Small intestine (tissue), 16 donors: ENCODE measurements around the gene RARA. TPM values are rescaled to one million over a fixed set of nuclear protein-coding genes. Genes with fewer than 3 reads are reported as not detected.

Source experiments
- DNase-seq, 2 donors: peaks; one replicate each; pipeline versions ENCODE4 v3.0.0 to v3.0.0-alpha.2; 2013
- FAIRE-seq: peaks from 2 replicates; lab custom pipeline; 2012; peaks lifted over from hg19 to GRCh38; lab: Jason Lieb, UNC
- H3K27ac ChIP-seq, 3 donors: one replicate each; pipeline ENCODE4 v1.5.1; 2013; ENCODE audit warnings: low read length in 2 of 3, mild to moderate bottlenecking in 2 of 3, control low read depth in 1 of 3, inconsistent platforms in 1 of 3, low read depth in 1 of 3, moderate library complexity in 1 of 3
- H3K27me3 ChIP-seq, 3 donors: one replicate each; pipeline ENCODE4 v1.6.1; 2013; ENCODE audit warnings: low read length in 3 of 3, inconsistent platforms in 1 of 3; ENCODE audit not compliant: control insufficient read depth in 3 of 3, insufficient read depth in 3 of 3
- H3K36me3 ChIP-seq, 3 donors: one replicate each; pipeline ENCODE4 v1.6.1; 2013; ENCODE audit warnings: low read length in 3 of 3, inconsistent platforms in 1 of 3, low read depth in 1 of 3, mild to moderate bottlenecking in 1 of 3, moderate library complexity in 1 of 3; ENCODE audit not compliant: control insufficient read depth in 3 of 3, insufficient read depth in 2 of 3
- H3K4me1 ChIP-seq, 3 donors: one replicate each; pipeline ENCODE4 v1.6.1; 2013; ENCODE audit warnings: low read length in 2 of 3, inconsistent platforms in 1 of 3, low read depth in 1 of 3, mild to moderate bottlenecking in 1 of 3, moderate library complexity in 1 of 3; ENCODE audit not compliant: control insufficient read depth in 3 of 3, insufficient read depth in 2 of 3
- H3K4me3 ChIP-seq, 3 donors: one replicate each; pipeline ENCODE4 v1.5.1; 2013; ENCODE audit warnings: low read length in 3 of 3, control low read depth in 1 of 3, inconsistent platforms in 1 of 3, low read depth in 1 of 3, mild to moderate bottlenecking in 1 of 3, moderate library complexity in 1 of 3
- H3K9me3 ChIP-seq, 2 donors: one replicate each; pipeline ENCODE4 v1.6.1; 2013; ENCODE audit warnings: low read depth in 1 of 2, low read length in 1 of 2; ENCODE audit not compliant: control insufficient read depth in 2 of 2, insufficient read depth in 1 of 2
- WGBS, 3 donors: extraction: QIAGEN DNeasy Blood & Tissue Kit; methylation state at CpG; one replicate each; pipeline ENCODE4 v1.1.7; 2013; 5-methylcytosine and 5-hydroxymethylcytosine counted together
- long read RNA-seq, 10 donors: transcript quantifications; one replicate each; lab custom pipeline, GENCODE V29; 2026
- polyA plus RNA-seq, 4 donors: library from polyadenylated mRNA; stranded (reverse) in 3 of 4; unstranded in 1 of 4; fragments of 200-250 nt in 3 of 4; fragments of 120-200 nt in 1 of 4; gene quantifications; one replicate each; pipeline versions ENCODE4 v1.2.1 to v1.2.3, GENCODE V29; 2013
- donor health status: healthy with polysubstance abuse.
- donor health status: control.
- donor health status: control.
- donor health status: Bipolar disorder and iron deficiency.
- donor health status: healthy.

Gene RARA
- polyA plus RNA-seq, result 10 to 100 TPM; 28.8 to 47.7 (median 39.9) TPM
- long read RNA-seq, donor 1, result 0 reads
- long read RNA-seq, donor 2, partial matches to known transcripts, result 0 of 2 reads
- long read RNA-seq, donor 2, other reads (novel, unspliced or antisense), result 0 of 2 reads
- long read RNA-seq, donor 3, partial matches to known transcripts, result 21 of 26 reads
- long read RNA-seq, donor 3, other reads (novel, unspliced or antisense), result 0 of 26 reads
- long read RNA-seq, donor 4, result 0 reads
- long read RNA-seq, donor 5, partial matches to known transcripts, result 0 of 1 reads
- long read RNA-seq, donor 5, other reads (novel, unspliced or antisense), result 0 of 1 reads
- long read RNA-seq, donor 6, transcript RARA-202 (8 exons, 2,285 nt), result major isoform, 9 of 10 reads
- long read RNA-seq, donor 6, partial matches to known transcripts, result 0 of 10 reads
- long read RNA-seq, donor 6, other reads (novel, unspliced or antisense), result 0 of 10 reads
- long read RNA-seq, donor 7, transcript RARA-204 (9 exons, 2,024 nt), result major isoform, 7 of 42 reads
- long read RNA-seq, donor 7, partial matches to known transcripts, result 31 of 42 reads
- long read RNA-seq, donor 7, other reads (novel, unspliced or antisense), result 0 of 42 reads
- long read RNA-seq, donor 8, result 0 reads
- long read RNA-seq, donor 9, partial matches to known transcripts, result 0 of 3 reads
- long read RNA-seq, donor 9, other reads (novel, unspliced or antisense), result 0 of 3 reads
- long read RNA-seq, donor 10, partial matches to known transcripts, result 0 of 1 reads
- long read RNA-seq, donor 10, other reads (novel, unspliced or antisense), result 0 of 1 reads

- Histone ChIP-seq H3K27me3 (no peaks in the 10 kb centered on the region), H3K36me3 (no peaks in the 10 kb centered on the region), H3K27ac (peak within 1 kb of the TSS; percentile 28 to 77 (median 69)), H3K4me3 (peak within 1 kb of the TSS in 2 of 3 donors; percentile 56 to 71), H3K4me1 (peaks cover 15 to 55% (median 28%) of the 10 kb centered on the region in 3 donors), H3K9me3 (no peaks in the 10 kb centered on the region)
- DNase-seq, result peak; percentile 67 to 85
- WGBS, 3 donors, result 7 to 13% (median 11%) methylated on average over 20 of the region's 20 CpGs
- no peak for FAIRE-seq
Observed at GRCh38 chr17:40309031-40309948, at the start of gene RARA. Gene RARA (plus strand): TSS chr17:40309180. CDS start chr17:40331219, 22,039 bp downstream.

- Histone ChIP-seq H3K27ac (no peak overlapping the region), H3K4me1 (no peaks in the 10 kb centered on the region), H3K4me3 (no peak overlapping the region), H3K27me3 (no peaks in the 10 kb centered on the region), H3K36me3 (peaks cover 8 to 70% (median 16%) of the 10 kb centered on the region in 3 donors), H3K9me3 (no peaks in the 10 kb centered on the region)
- FAIRE-seq (no peak), DNase-seq (no peak)
- WGBS, 3 donors, result 55 to 82% (median 63%) methylated on average over 2 of the region's 2 CpGs
Observed at GRCh38 chr17:40259505-40259904, 49.5 kb upstream of the RARA start.

GRCh38 chr17:40260528-40260927 is 48.5 kb upstream of the RARA start:
- Histone ChIP-seq H3K27me3 (no peaks in the 10 kb centered on the region), H3K4me3 (no peak overlapping the region), H3K4me1 (no peaks in the 10 kb centered on the region), H3K9me3 (no peaks in the 10 kb centered on the region), H3K36me3 (peaks cover 12 to 71% (median 23%) of the 10 kb centered on the region in 3 donors), H3K27ac (no peak overlapping the region)
- FAIRE-seq (no peak), DNase-seq (no peak)
- WGBS, 3 donors, result 88 to 96% (median 96%) methylated on average over 7 of the region's 7 CpGs

GRCh38 chr17:40264458-40265185 is 44.4 kb upstream of the RARA start:
- Histone ChIP-seq H3K27me3 (no peaks in the 10 kb centered on the region), H3K9me3 (no peaks in the 10 kb centered on the region), H3K27ac (no peak overlapping the region), H3K4me1 (peaks cover 0 to 4% (median 0%) of the 10 kb centered on the region in 3 donors), H3K4me3 (no peak overlapping the region), H3K36me3 (peaks cover 11 to 69% (median 29%) of the 10 kb centered on the region in 3 donors)
- WGBS, 3 donors, result 90 to 96% (median 95%) methylated on average over 21 of the region's 21 CpGs
- FAIRE-seq, result no peak
- no peak for DNase-seq

GRCh38 chr17:40265337-40265736 is 43.6 kb upstream of the RARA start:
- no peak for FAIRE-seq
- Histone ChIP-seq H3K9me3 (no peaks in the 10 kb centered on the region), H3K4me1 (peaks cover 0 to 4% (median 0%) of the 10 kb centered on the region in 3 donors), H3K36me3 (peaks cover 11 to 71% (median 26%) of the 10 kb centered on the region in 3 donors), H3K4me3 (no peak overlapping the region), H3K27me3 (no peaks in the 10 kb centered on the region), H3K27ac (peak overlapping the region in 1 of 3 donors; percentile 45)
- no peak for DNase-seq
- 93 to 96% (median 95%) methylated on average over 5 of the region's 5 CpGs for WGBS, 3 donors

GRCh38 chr17:40266882-40267281 is 42.1 kb upstream of the RARA start:
- WGBS, 3 donors, result 93 to 99% (median 94%) methylated on average over 6 of the region's 6 CpGs
- Histone ChIP-seq H3K9me3 (no peaks in the 10 kb centered on the region), H3K4me1 (peaks cover 0 to 4% (median 0%) of the 10 kb centered on the region in 3 donors), H3K36me3 (peaks cover 18 to 66% (median 21%) of the 10 kb centered on the region in 3 donors), H3K27ac (no peak overlapping the region), H3K27me3 (no peaks in the 10 kb centered on the region), H3K4me3 (no peak overlapping the region)
- DNase-seq, result no peak
- FAIRE-seq, result no peak

GRCh38 chr17:40268141-40268712 is 40.8 kb upstream of the RARA start:
- WGBS, 3 donors, result 55 to 82% (median 61%) methylated on average over 2 of the region's 2 CpGs
- FAIRE-seq, result no peak
- peaks cover 0 to 4% (median 0%) of the 10 kb centered on the region in 3 donors for H3K4me1 ChIP-seq
- H3K4me3 ChIP-seq, result no peak overlapping the region
- H3K36me3 ChIP-seq, result peaks cover 21 to 61% (median 22%) of the 10 kb centered on the region in 3 donors
- no peaks in the 10 kb centered on the region for H3K27me3 ChIP-seq
- H3K9me3 ChIP-seq, result no peaks in the 10 kb centered on the region
- no peak overlapping the region for H3K27ac ChIP-seq
- DNase-seq, result peak in 1 of 2 donors; percentile 14
